Measurements from ENCODE around the gene MLLT6.

DNA sequence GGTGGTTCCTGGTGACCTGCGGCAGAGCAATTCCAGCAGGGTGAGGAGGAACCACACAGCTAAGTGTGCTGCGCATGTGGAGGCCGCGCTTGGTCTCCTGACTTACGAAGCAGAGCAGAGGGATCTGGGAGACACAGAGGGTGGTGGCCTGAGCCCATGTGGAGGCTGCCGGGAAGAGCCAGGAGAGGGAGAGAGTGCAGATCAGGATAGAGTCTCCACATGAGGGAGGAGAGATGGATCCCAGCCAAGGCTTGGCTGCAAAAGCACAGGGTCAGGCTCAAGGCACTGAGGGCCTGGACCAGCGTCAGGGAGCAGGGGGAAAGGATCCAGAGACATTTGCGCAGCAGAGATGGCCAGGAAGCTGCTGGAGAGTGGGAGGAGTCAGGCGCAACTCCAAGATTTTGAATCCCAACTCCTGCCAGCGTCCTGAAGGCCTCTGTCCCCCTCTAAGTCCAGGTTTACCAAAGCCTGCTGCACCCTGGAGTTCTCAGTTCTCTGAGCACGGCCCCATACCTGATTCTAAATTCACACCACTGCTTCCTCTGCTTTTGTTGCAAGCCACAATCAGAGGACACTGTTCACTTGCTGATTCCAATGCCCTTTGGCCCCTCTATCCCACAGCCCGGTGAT lies 11.3 kb upstream of the MLLT6 start:
- TF ChIP-seq, protein P1, sequence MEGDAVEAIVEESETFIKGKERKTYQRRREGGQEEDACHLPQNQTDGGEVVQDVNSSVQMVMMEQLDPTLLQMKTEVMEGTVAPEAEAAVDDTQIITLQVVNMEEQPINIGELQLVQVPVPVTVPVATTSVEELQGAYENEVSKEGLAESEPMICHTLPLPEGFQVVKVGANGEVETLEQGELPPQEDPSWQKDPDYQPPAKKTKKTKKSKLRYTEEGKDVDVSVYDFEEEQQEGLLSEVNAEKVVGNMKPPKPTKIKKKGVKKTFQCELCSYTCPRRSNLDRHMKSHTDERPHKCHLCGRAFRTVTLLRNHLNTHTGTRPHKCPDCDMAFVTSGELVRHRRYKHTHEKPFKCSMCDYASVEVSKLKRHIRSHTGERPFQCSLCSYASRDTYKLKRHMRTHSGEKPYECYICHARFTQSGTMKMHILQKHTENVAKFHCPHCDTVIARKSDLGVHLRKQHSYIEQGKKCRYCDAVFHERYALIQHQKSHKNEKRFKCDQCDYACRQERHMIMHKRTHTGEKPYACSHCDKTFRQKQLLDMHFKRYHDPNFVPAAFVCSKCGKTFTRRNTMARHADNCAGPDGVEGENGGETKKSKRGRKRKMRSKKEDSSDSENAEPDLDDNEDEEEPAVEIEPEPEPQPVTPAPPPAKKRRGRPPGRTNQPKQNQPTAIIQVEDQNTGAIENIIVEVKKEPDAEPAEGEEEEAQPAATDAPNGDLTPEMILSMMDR (conservative IDR thresholded peaks at IDR 0.05; ENCODE audit: low read length): no peak
- no peak for TF ChIP-seq EZH2phosphoT487 (IDR thresholded peaks at IDR 0.05; ENCODE audit: borderline replicate concordance)

Data from Loucy (cell line).